Measurements from ENCODE around the gene UVRAG.

UVRAG gene

GRCh38 chr11:76134239-76134638 is 319.2 kb downstream of the UVRAG start:
- Histone ChIP-seq H3K27ac (no peak overlapping the region), H3K36me3 (ENCODE audit: insufficient read depth) (no peaks in the 10 kb centered on the region), H3K27me3 (ENCODE audit: insufficient read depth, low read depth) (no peaks in the 10 kb centered on the region), H2AFZ (ENCODE audit: low read depth) (no peak overlapping the region), H3K79me2 (ENCODE audit: insufficient read depth, low read depth) (no peaks in the 10 kb centered on the region), H3K9ac (no peak overlapping the region), H3K4me1 (ENCODE audit: low read depth, poor library complexity, severe bottlenecking) (peaks cover 4% of the 10 kb centered on the region), H3K4me2 (no peak overlapping the region), H4K20me1 (ENCODE audit: insufficient read depth) (no peaks in the 10 kb centered on the region), H3K4me3 (IDR thresholded peaks at IDR 0.05; ENCODE audit: insufficient read depth, low read depth, low read length) (no peak overlapping the region)
- no peak for TF ChIP-seq CTCF (conservative IDR thresholded peaks at IDR 0.05; ENCODE audit: low read depth, low read length)

GRCh38 chr11:76135491-76135890 is 320.5 kb downstream of the UVRAG start:
- Histone ChIP-seq H4K20me1 (ENCODE audit: insufficient read depth) (no peaks in the 10 kb centered on the region), H2AFZ (ENCODE audit: low read depth) (no peak overlapping the region), H3K4me3 (IDR thresholded peaks at IDR 0.05; ENCODE audit: insufficient read depth, low read depth, low read length) (no peak overlapping the region), H3K4me2 (no peak overlapping the region), H3K27ac (no peak overlapping the region), H3K36me3 (ENCODE audit: insufficient read depth) (no peaks in the 10 kb centered on the region), H3K4me1 (ENCODE audit: low read depth, poor library complexity, severe bottlenecking) (peaks cover 4% of the 10 kb centered on the region), H3K27me3 (ENCODE audit: insufficient read depth, low read depth) (no peaks in the 10 kb centered on the region), H3K9ac (no peak overlapping the region), H3K79me2 (ENCODE audit: insufficient read depth, low read depth) (no peaks in the 10 kb centered on the region)
- TF ChIP-seq CTCF (conservative IDR thresholded peaks at IDR 0.05; ENCODE audit: low read depth, low read length) = no peak

GRCh38 chr11:76139314-76139713 is 324.3 kb downstream of the UVRAG start:
- Histone ChIP-seq H3K36me3 (ENCODE audit: insufficient read depth) (no peaks in the 10 kb centered on the region; the same call in 1 of the 2 replicates), H3K4me2 (no peak overlapping the region), H3K9ac (no peak overlapping the region), H3K4me1 (ENCODE audit: low read depth, poor library complexity, severe bottlenecking) (peaks cover 11% of the 10 kb centered on the region), H3K27ac (no peak overlapping the region), H2AFZ (ENCODE audit: low read depth) (no peak overlapping the region), H3K27me3 (ENCODE audit: insufficient read depth, low read depth) (no peaks in the 10 kb centered on the region), H3K4me3 (IDR thresholded peaks at IDR 0.05; ENCODE audit: insufficient read depth, low read depth, low read length) (no peak overlapping the region), H4K20me1 (ENCODE audit: insufficient read depth) (no peaks in the 10 kb centered on the region), H3K79me2 (ENCODE audit: insufficient read depth, low read depth) (no peaks in the 10 kb centered on the region; the same call in 1 of the 2 replicates)
- no peak for TF ChIP-seq CTCF (conservative IDR thresholded peaks at IDR 0.05; ENCODE audit: low read depth, low read length)

GRCh38 chr11:76140912-76141574 is 326.0 kb downstream of the UVRAG start:
- no peak for TF ChIP-seq CTCF (conservative IDR thresholded peaks at IDR 0.05; ENCODE audit: low read depth, low read length)
- Histone ChIP-seq H3K27me3 (ENCODE audit: insufficient read depth, low read depth) (no peaks in the 10 kb centered on the region), H3K4me3 (IDR thresholded peaks at IDR 0.05; ENCODE audit: insufficient read depth, low read depth, low read length) (no peak overlapping the region), H3K36me3 (ENCODE audit: insufficient read depth) (no peaks in the 10 kb centered on the region; the same call in 1 of the 2 replicates), H3K4me1 (ENCODE audit: low read depth, poor library complexity, severe bottlenecking) (peaks cover 13% of the 10 kb centered on the region), H3K79me2 (ENCODE audit: insufficient read depth, low read depth) (no peaks in the 10 kb centered on the region; the same call in 1 of the 2 replicates), H2AFZ (ENCODE audit: low read depth) (no peak overlapping the region), H3K4me2 (no peak overlapping the region), H3K27ac (no peak overlapping the region), H4K20me1 (ENCODE audit: insufficient read depth) (no peaks in the 10 kb centered on the region), H3K9ac (no peak overlapping the region)
